SU-DHL-6 (cell line): ENCODE results near the gene NUP210.

ENCODE experiments used
- EZH2phosphoT487 ChIP-seq: fragments of 200-600 bp; sonication (generic), shearing (Covaris generic); conservative IDR thresholded peaks from 2 replicates; pipeline ENCODE4 v1.6.1; 2018; ENCODE audit warnings: mild to moderate bottlenecking, antibody characterized with exemption, low read length, moderate library complexity, mixed read lengths
- TF ChIP-seq, protein P1 (sequence below): fragments of 200-600 bp; sonication (generic); IDR thresholded peaks from one replicate; pipeline ENCODE4 v1.5.1; 2017; ENCODE audit warnings: antibody characterized with exemption, mild to moderate bottlenecking, low read length, moderate library complexity; ENCODE audit not compliant: insufficient read depth, poor library complexity, severe bottlenecking

DNA sequence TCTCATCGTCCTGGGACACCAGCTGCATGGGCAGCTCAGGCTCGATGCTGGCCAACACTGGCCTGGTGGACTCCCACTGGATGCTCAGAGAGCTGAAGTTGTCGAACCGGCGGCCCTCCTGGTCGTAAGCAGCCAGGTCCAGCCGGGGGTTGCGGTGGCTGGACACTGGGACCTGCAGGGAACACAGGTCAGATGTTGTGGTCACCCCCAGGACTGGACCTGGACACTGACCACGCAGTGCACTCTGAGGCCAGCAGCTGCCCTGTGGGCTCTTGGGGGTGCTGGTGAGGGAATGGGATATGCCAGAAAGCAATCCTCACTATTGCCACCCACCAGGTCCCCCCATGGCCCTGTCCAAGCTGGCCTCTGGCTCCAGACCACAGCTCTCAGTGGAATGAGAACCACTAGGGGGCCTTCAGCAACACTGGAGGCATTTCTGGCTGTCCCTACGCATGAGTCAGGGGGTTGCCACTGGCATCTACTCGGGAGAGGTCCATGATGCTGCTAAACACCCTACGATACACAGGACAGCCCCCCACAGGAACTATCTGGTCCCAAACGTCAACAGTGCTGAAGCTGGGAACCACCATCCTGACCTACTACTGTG is 66.1 kb downstream of the NUP210 start:
- TF ChIP-seq, protein P1, sequence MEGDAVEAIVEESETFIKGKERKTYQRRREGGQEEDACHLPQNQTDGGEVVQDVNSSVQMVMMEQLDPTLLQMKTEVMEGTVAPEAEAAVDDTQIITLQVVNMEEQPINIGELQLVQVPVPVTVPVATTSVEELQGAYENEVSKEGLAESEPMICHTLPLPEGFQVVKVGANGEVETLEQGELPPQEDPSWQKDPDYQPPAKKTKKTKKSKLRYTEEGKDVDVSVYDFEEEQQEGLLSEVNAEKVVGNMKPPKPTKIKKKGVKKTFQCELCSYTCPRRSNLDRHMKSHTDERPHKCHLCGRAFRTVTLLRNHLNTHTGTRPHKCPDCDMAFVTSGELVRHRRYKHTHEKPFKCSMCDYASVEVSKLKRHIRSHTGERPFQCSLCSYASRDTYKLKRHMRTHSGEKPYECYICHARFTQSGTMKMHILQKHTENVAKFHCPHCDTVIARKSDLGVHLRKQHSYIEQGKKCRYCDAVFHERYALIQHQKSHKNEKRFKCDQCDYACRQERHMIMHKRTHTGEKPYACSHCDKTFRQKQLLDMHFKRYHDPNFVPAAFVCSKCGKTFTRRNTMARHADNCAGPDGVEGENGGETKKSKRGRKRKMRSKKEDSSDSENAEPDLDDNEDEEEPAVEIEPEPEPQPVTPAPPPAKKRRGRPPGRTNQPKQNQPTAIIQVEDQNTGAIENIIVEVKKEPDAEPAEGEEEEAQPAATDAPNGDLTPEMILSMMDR = no peak
- no peak for TF ChIP-seq EZH2phosphoT487
